AG10803 (cell line): Measurements from ENCODE around the gene FRAT1.
A peak's percentile ranks its signal among the peaks of the same experiment; 100 is the strongest.
"Not testable (repeated sequence)": the region's sequence is repeated elsewhere in the genome, so short reads cannot be mapped to it uniquely, and the experiment has no call there.

Experiments used
- DNase-seq: peaks from one replicate; pipeline ENCODE4 v3.0.0; 2010; ENCODE audit warnings: low read depth
- H3K4me3 ChIP-seq: 2 replicates; pipeline ENCODE4 v1.5.1; 2011; ENCODE audit warnings: mild to moderate bottlenecking, low read length, control low read depth
- CTCF ChIP-seq: conservative IDR thresholded peaks from 2 replicates; pipeline ENCODE4 v1.5.1; 2011; ENCODE audit warnings: mild to moderate bottlenecking, low read length, control low read depth, inconsistent platforms

FRAT1 gene

GRCh38 chr10:97279121-97279815 is 39.8 kb upstream of the FRAT1 start:
- DNase-seq, result peak; percentile 63
- no peak for TF ChIP-seq CTCF
- H3K4me3 ChIP-seq, result no peak overlapping the region

GRCh38 chr10:97280783-97281182 is 38.3 kb upstream of the FRAT1 start:
- TF ChIP-seq CTCF, result no peak
- DNase-seq, result no peak
- H3K4me3 ChIP-seq, result no peak overlapping the region

GRCh38 chr10:97290076-97290475 is 29.0 kb upstream of the FRAT1 start:
- H3K4me3 ChIP-seq, DNase-seq: not testable (repeated sequence)

GRCh38 chr10:97290576-97291356 is 28.3 kb upstream of the FRAT1 start:
- peak overlapping the region; percentile 81; the same call in 1 of the 2 replicates for H3K4me3 ChIP-seq
- not testable (repeated sequence) for DNase-seq

- no peak for DNase-seq
- no peak for TF ChIP-seq CTCF
- H3K4me3 ChIP-seq, result peak overlapping the region; percentile 81
Measured at GRCh38 chr10:97291357-97292096, 27.5 kb upstream of the FRAT1 start.

GRCh38 chr10:97292097-97292861 is 26.8 kb upstream of the FRAT1 start, which contains the start of gene ARHGAP19:
Gene ARHGAP19, minus strand, starts transcription at chr10:97292637. Its CDS starts 10 bp downstream, at chr10:97292627.
- DNase-seq, result peak; percentile 98
- peak within 1 kb of the TSS; percentile 81 for H3K4me3 ChIP-seq
- peak; percentile 18; the same call in 1 of the 2 replicates for TF ChIP-seq CTCF

GRCh38 chr10:97292862-97293198 is 26.2 kb upstream of the FRAT1 start:
- no peak for DNase-seq

More at GRCh38 chr10:97292862-97293198, 26.2 kb upstream of the FRAT1 start:
- no peak for TF ChIP-seq CTCF
- no peak overlapping the region for H3K4me3 ChIP-seq
